ENCODE measurements around the gene ZNF429. TPM values are rescaled to one million over a fixed set of nuclear protein-coding genes. Genes with fewer than 3 reads are reported as not detected.
A peak's percentile ranks its signal among the peaks of the same experiment; 100 is the strongest.
"Not testable (repeated sequence)": the region's sequence is repeated elsewhere in the genome, so short reads cannot be mapped to it uniquely, and the experiment has no call there.

Gene ZNF429
- total RNA-seq, 4 donors from 2014 or later, result 3.4 to 11.1 (median 7.4) TPM

- H3K4me3 ChIP-seq, result no peak overlapping the region
- H3K4me1 ChIP-seq, result no peaks in the 10 kb centered on the region
- no peak for ATAC-seq
- no peak for DNase-seq
- no peaks in the 10 kb centered on the region for H3K9me3 ChIP-seq
- intact Hi-C loops (cut with DNase I; ENCODE audit: low total_unique reads) (no loop called here), in situ Hi-C loops (cut with MboI; ENCODE audit: low sequenced_read_pairs in 4 of 4) (no loop called here)
- no peaks in the 10 kb centered on the region for H3K36me3 ChIP-seq
- H3K27me3 ChIP-seq, result peaks cover 0 to 7% (median 0%) of the 10 kb centered on the region in 3 donors
- H3K27ac ChIP-seq, result no peak overlapping the region
- TF ChIP-seq POLR2A (IDR thresholded peaks at IDR 0.05), result no peak
- TF ChIP-seq, protein P1, sequence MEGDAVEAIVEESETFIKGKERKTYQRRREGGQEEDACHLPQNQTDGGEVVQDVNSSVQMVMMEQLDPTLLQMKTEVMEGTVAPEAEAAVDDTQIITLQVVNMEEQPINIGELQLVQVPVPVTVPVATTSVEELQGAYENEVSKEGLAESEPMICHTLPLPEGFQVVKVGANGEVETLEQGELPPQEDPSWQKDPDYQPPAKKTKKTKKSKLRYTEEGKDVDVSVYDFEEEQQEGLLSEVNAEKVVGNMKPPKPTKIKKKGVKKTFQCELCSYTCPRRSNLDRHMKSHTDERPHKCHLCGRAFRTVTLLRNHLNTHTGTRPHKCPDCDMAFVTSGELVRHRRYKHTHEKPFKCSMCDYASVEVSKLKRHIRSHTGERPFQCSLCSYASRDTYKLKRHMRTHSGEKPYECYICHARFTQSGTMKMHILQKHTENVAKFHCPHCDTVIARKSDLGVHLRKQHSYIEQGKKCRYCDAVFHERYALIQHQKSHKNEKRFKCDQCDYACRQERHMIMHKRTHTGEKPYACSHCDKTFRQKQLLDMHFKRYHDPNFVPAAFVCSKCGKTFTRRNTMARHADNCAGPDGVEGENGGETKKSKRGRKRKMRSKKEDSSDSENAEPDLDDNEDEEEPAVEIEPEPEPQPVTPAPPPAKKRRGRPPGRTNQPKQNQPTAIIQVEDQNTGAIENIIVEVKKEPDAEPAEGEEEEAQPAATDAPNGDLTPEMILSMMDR (IDR thresholded peaks at IDR 0.05 in 4 of 5, conservative IDR thresholded peaks at IDR 0.05 in 1 of 5), result no peak
Measured at GRCh38 chr19:21466627-21467026, 38.8 kb upstream of the ZNF429 start.

DNA sequence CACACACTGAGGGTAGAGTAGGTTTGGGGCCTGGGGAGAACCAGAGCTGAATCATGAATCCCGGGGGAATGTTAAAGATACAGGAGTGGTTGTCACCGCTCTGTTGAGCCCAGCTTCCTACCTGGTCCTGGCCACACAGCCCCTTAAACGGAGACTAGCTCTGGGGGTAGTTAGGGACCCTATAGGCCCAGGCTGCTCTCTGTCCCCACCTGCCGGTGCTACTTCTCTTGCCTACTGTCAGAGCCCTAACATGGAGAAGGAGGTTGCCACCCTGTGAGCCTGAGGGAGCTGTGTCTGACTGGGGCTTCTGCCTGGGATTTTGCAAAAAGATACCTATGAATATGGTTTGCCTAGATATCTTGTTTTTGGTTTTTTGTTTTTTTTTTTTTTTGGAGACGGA lies 36.6 kb upstream of the ZNF429 start:
- intact Hi-C loops (cut with DNase I; ENCODE audit: low total_unique reads), result no loop called here

GRCh38 chr19:21472507-21472906 lies 32.9 kb upstream of the ZNF429 start:
- DNase-seq (no peak), ATAC-seq (no peak)
- H3K36me3 ChIP-seq, result no peaks in the 10 kb centered on the region
- H3K4me1 ChIP-seq, result no peaks in the 10 kb centered on the region
- intact Hi-C loops (cut with DNase I; ENCODE audit: low total_unique reads), result no loop called here
- H3K9me3 ChIP-seq, result no peaks in the 10 kb centered on the region
- H3K4me3 ChIP-seq, result no peak overlapping the region
- peaks cover 0 to 10% (median 7%) of the 10 kb centered on the region in 3 donors for H3K27me3 ChIP-seq
- TF ChIP-seq, protein P1 (IDR thresholded peaks at IDR 0.05 in 4 of 5, conservative IDR thresholded peaks at IDR 0.05 in 1 of 5), result no peak
- TF ChIP-seq POLR2A (IDR thresholded peaks at IDR 0.05), result no peak
- no peak overlapping the region for H3K27ac ChIP-seq
- in situ Hi-C loops (cut with MboI; ENCODE audit: low sequenced_read_pairs in 4 of 4), result no loop called here

More for the DNA sequence above, 36.6 kb upstream of the ZNF429 start:
- H3K36me3 ChIP-seq, result no peaks in the 10 kb centered on the region
- in situ Hi-C loops (cut with MboI; ENCODE audit: low sequenced_read_pairs in 4 of 4), result no loop called here
- no peaks in the 10 kb centered on the region for H3K4me1 ChIP-seq
- no peak overlapping the region for H3K27ac ChIP-seq
- no peak for TF ChIP-seq POLR2A (IDR thresholded peaks at IDR 0.05)
- TF ChIP-seq, protein P1 (IDR thresholded peaks at IDR 0.05 in 4 of 5, conservative IDR thresholded peaks at IDR 0.05 in 1 of 5), result no peak
- no peak overlapping the region for H3K4me3 ChIP-seq
- H3K27me3 ChIP-seq, result no peaks in the 10 kb centered on the region
- no peak for DNase-seq
- no peak for ATAC-seq
- no peaks in the 10 kb centered on the region for H3K9me3 ChIP-seq

- TF ChIP-seq, protein P1 (IDR thresholded peaks at IDR 0.05 in 4 of 5, conservative IDR thresholded peaks at IDR 0.05 in 1 of 5), result no peak
- TF ChIP-seq POLR2A (IDR thresholded peaks at IDR 0.05), result no peak
- peak overlapping the region; percentile 30 to 67 (median 50) for H3K4me3 ChIP-seq
- H3K4me1 ChIP-seq, result no peaks in the 10 kb centered on the region
- peaks cover 0 to 10% (median 7%) of the 10 kb centered on the region in 3 donors for H3K27me3 ChIP-seq
- intact Hi-C loops (cut with DNase I; ENCODE audit: low total_unique reads), result no loop called here
- peak in 1 of 2 donors; percentile 83 for ATAC-seq
- no peaks in the 10 kb centered on the region for H3K9me3 ChIP-seq
- H3K27ac ChIP-seq, result no peak overlapping the region
- in situ Hi-C loops (cut with MboI; ENCODE audit: low sequenced_read_pairs in 4 of 4), result loop anchor here in 1 of 4 donors (25.0 kb wide), 1 partner anchor 213 kb away; no protein-coding TSS in a partner anchor
- H3K36me3 ChIP-seq, result no peaks in the 10 kb centered on the region
- peak in 1 of 2 donors; percentile 51 for DNase-seq
Measured at GRCh38 chr19:21474671-21475181, 30.7 kb upstream of the ZNF429 start.

DNA sequence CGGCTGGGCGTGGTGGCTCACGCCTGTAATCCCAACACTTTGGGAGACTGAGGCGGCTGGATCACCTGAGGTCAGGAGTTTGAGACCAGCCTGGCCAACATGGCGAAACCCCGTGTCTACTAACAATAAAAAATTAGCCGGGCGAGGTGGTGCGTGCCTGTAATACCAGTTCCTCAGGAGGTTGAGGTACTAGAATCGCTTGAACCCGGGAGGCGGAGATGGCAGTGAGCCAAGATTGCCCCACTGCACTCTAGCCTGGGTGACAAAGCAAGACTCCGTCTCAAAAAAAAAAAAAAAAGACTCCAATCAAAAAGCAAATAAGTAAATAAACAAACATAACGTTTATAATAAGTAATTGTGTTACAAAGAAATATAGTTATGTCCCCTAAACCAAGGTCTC lies 23.0 kb upstream of the ZNF429 start:
- not testable (repeated sequence) for DNase-seq, H3K36me3 ChIP-seq, H3K4me1 ChIP-seq, H3K9me3 ChIP-seq, ATAC-seq, H3K4me3 ChIP-seq, H3K27ac ChIP-seq, H3K27me3 ChIP-seq
- in situ Hi-C loops (cut with MboI; ENCODE audit: low sequenced_read_pairs in 4 of 4) (loop anchor here in 1 of 4 donors (25.0 kb wide), 1 partner anchor 205 kb away; no protein-coding TSS in a partner anchor), intact Hi-C loops (cut with DNase I; ENCODE audit: low total_unique reads) (loop anchor here (10.0 kb wide), 1 partner anchor 278 kb away; no protein-coding TSS in a partner anchor)

Data from gastrocnemius medialis (tissue), 4 donors.